MM.1S (cell line): Measurements from ENCODE around the gene PFN3.

Source experiments
- DNase-seq: peaks from one replicate; pipeline ENCODE4 v3.0.0-alpha.2; 2015
- H2AFZ ChIP-seq: fragments of 300-600 bp; sonication (generic); 2 replicates; pipeline ENCODE4 v1.6.0; 2016; ENCODE audit warnings: antibody characterized with exemption, low read length
- H3F3A ChIP-seq: fragments of 300-600 bp; sonication (generic); 2 replicates; pipeline ENCODE4 v1.6.1; 2016; ENCODE audit warnings: mild to moderate bottlenecking, antibody characterized with exemption, low read length, moderate library complexity, mixed read lengths; ENCODE audit not compliant: insufficient read depth
- H3K27ac ChIP-seq: fragments of 300-600 bp; sonication (generic); 2 replicates; pipeline ENCODE4 v1.5.1; 2016; ENCODE audit warnings: mild to moderate bottlenecking, low read length
- H3K27me3 ChIP-seq: fragments of 300-600 bp; sonication (generic); replicated peaks from 2 replicates; pipeline ENCODE4 v1.6.0; 2016; ENCODE audit warnings: low read length; ENCODE audit not compliant: insufficient read depth
- H3K36me3 ChIP-seq: fragments of 300-600 bp; sonication (generic); replicated peaks from 2 replicates; pipeline ENCODE4 v1.6.1; 2016; ENCODE audit warnings: mild to moderate bottlenecking, low read length, mixed read lengths; ENCODE audit not compliant: insufficient read depth
- H3K4me1 ChIP-seq: fragments of 300-600 bp; sonication (generic); 2 replicates; pipeline ENCODE4 v1.6.1; 2016; ENCODE audit warnings: low read length, mixed read lengths
- H3K4me2 ChIP-seq: fragments of 300-600 bp; sonication (generic); 2 replicates; pipeline ENCODE4 v1.6.0; 2016; ENCODE audit warnings: low read depth, low read length
- H3K4me3 ChIP-seq: fragments of 300-600 bp; sonication (generic); 2 replicates; pipeline ENCODE4 v1.5.1; 2016; ENCODE audit warnings: low read length, mixed read lengths
- H3K79me2 ChIP-seq: fragments of 300-600 bp; sonication (generic); 2 replicates; pipeline ENCODE4 v1.6.1; 2016; ENCODE audit warnings: mixed run types, low read length, mixed read lengths
- H3K9ac ChIP-seq: fragments of 300-600 bp; sonication (generic); 2 replicates; pipeline ENCODE4 v1.6.1; 2016; ENCODE audit warnings: low read length, mixed read lengths
- H3K9me2 ChIP-seq: fragments of 300-600 bp; sonication (generic); replicated peaks from 2 replicates; pipeline ENCODE4 v1.6.1; 2016; ENCODE audit warnings: mild to moderate bottlenecking, low read length, mixed read lengths; ENCODE audit not compliant: insufficient read depth
- H3K9me3 ChIP-seq: fragments of 300-600 bp; sonication (generic); replicated peaks from 2 replicates; pipeline ENCODE4 v1.6.1; 2016; ENCODE audit warnings: mild to moderate bottlenecking, low read length, mixed read lengths; ENCODE audit not compliant: insufficient read depth
- H4K20me1 ChIP-seq: fragments of 300-600 bp; sonication (generic); 2 replicates; pipeline ENCODE4 v1.6.1; 2016; ENCODE audit warnings: mild to moderate bottlenecking, low read length, moderate library complexity, mixed read lengths; ENCODE audit not compliant: insufficient read depth
- EZH2 ChIP-seq: fragments of 300-600 bp; sonication (generic); optimal IDR thresholded peaks from 2 replicates; pipeline ENCODE3; 2017; ENCODE audit warnings: low read depth, mild to moderate bottlenecking, antibody characterized with exemption, low read length, mixed read lengths
- EZH2phosphoT487 ChIP-seq: fragments of 300-600 bp; sonication (generic); IDR thresholded peaks from 2 replicates; pipeline ENCODE4 v1.6.1; 2018; ENCODE audit warnings: antibody characterized with exemption, low read length
- TF ChIP-seq, protein P1 (sequence below): fragments of 300-600 bp; sonication (generic); IDR thresholded peaks from 2 replicates; pipeline ENCODE4 v1.5.1; 2016; ENCODE audit warnings: antibody characterized with exemption, low read length, mixed read lengths

PFN3 gene

DNA sequence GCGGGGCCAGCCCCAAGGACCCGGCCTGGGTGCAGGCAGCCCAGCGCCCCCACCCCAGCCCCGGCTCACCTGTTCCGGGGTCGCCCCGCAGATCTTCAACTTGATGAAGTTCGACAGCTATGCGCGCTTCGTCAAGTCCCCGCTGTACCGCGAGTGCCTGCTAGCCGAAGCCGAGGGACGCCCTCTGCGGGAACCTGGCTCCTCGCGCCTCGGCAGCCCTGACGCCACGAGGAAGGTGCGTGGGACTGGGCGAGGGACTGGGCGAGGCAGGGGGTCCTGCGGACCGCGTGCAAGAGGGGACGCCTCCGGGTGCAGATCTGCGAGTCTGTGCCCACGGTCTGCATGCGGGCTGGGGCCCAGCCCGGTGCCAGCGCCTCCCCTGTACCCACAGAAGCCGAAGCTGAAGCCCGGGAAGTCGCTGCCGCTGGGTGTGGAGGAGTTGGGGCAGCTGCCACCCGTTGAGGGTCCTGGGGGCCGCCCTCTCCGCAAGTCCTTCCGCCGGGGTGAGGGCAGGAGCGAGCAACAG lies 33.1 kb downstream of the PFN3 start:
- Histone ChIP-seq H3K4me3 (no peak overlapping the region), H2AFZ (no peak overlapping the region), H3F3A (peaks cover 19% of the 10 kb centered on the region), H3K9me2 (no peaks in the 10 kb centered on the region), H4K20me1 (0 out of 2 replicates have a peak, but pooled peaks cover 6% of the 10 kb centered on the region), H3K4me1 (peaks cover 34% of the 10 kb centered on the region), H3K4me2 (no peak overlapping the region), H3K27ac (no peak overlapping the region), H3K27me3 (no peaks in the 10 kb centered on the region), H3K36me3 (no peaks in the 10 kb centered on the region), H3K9me3 (no peaks in the 10 kb centered on the region), H3K79me2 (peaks cover 18% of the 10 kb centered on the region), H3K9ac (no peak overlapping the region)
- TF ChIP-seq EZH2phosphoT487 (no peak), EZH2 (no peak)
- TF ChIP-seq, protein P1, sequence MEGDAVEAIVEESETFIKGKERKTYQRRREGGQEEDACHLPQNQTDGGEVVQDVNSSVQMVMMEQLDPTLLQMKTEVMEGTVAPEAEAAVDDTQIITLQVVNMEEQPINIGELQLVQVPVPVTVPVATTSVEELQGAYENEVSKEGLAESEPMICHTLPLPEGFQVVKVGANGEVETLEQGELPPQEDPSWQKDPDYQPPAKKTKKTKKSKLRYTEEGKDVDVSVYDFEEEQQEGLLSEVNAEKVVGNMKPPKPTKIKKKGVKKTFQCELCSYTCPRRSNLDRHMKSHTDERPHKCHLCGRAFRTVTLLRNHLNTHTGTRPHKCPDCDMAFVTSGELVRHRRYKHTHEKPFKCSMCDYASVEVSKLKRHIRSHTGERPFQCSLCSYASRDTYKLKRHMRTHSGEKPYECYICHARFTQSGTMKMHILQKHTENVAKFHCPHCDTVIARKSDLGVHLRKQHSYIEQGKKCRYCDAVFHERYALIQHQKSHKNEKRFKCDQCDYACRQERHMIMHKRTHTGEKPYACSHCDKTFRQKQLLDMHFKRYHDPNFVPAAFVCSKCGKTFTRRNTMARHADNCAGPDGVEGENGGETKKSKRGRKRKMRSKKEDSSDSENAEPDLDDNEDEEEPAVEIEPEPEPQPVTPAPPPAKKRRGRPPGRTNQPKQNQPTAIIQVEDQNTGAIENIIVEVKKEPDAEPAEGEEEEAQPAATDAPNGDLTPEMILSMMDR, result no peak
- no peak for DNase-seq

DNA sequence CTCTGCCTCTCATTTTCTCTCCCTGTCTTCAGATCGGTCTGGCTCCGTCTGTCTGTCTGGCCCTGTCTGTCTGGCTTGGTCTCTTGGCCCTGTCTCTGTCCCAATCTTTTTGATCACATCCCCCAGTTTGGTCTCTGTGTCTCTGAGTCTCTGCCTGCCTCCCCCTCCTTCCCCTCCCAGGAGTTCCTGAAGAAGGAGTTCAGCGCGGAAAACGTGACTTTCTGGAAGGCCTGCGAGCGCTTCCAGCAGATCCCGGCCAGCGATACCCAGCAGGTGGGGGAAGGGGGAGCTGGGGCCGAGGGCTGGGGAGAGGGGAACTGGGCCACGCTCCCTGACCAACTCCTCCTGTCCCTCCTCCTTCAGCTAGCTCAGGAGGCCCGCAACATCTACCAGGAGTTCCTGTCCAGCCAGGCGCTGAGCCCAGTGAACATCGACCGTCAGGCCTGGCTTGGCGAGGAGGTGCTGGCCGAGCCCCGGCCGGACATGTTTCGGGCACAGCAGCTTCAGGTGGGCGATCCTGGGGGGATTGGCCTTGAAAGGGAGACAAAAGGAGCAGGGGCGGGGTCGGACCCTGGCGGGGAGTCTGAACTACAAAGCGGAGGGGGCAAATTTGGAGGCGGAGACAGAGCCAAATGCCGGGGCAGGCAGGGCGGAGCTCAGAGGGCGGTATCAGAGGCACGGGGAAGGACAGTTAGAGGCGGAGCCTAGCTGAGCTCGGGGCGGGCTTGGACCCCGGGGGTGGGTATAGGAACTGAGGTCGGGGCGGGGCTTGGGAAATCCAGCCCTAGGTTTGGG lies 33.7 kb downstream of the PFN3 start:
- H3K36me3 ChIP-seq, result no peaks in the 10 kb centered on the region
- peaks cover 34% of the 10 kb centered on the region for H3K4me1 ChIP-seq
- 0 out of 2 replicates have a peak, but pooled peaks cover 6% of the 10 kb centered on the region for H4K20me1 ChIP-seq
- no peak overlapping the region for H3K4me3 ChIP-seq
- H3K79me2 ChIP-seq, result peaks cover 21% of the 10 kb centered on the region
- H3K9me3 ChIP-seq, result no peaks in the 10 kb centered on the region
- no peak overlapping the region for H3K9ac ChIP-seq
- no peak overlapping the region for H3K4me2 ChIP-seq
- no peak overlapping the region for H2AFZ ChIP-seq
- H3K27ac ChIP-seq, result no peak overlapping the region
- TF ChIP-seq EZH2, result no peak
- TF ChIP-seq, protein P1, result no peak
- TF ChIP-seq EZH2phosphoT487, result no peak
- peaks cover 22% of the 10 kb centered on the region for H3F3A ChIP-seq
- H3K27me3 ChIP-seq, result no peaks in the 10 kb centered on the region
- DNase-seq, result no peak
- no peaks in the 10 kb centered on the region for H3K9me2 ChIP-seq

DNA sequence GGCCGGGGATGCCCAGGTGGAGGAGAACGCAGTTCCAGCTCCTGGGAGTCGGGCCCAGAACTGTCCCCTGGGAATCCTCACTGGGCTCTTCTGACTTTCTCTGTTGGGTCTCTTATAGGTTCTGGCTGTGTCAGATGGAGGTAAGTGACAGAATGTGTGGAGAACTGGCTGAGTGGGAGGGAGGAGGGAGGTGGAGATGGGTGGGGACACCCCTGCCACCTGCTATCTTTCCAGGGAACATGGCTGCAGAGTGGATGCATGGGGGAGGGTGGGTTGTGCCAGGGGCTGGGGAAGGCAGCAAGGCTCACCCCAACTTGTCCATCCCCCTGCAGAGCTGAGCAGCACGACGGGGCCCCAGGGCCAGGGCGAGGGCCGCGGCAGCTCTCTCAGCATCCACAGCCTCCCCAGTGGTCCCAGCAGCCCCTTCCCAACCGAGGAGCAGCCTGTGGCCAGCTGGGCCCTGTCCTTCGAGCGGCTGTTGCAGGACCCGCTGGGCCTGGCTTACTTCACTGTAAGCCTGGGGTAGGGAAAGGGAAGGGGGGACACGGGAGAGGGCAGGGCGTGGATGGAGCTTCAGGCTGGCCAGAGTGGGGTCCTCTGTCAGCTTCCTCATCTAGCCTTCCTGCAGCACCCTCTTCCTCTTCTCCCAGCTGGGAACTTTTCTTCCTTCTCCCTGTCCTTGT lies 34.5 kb downstream of the PFN3 start:
- Histone ChIP-seq H3K79me2 (peaks cover 25% of the 10 kb centered on the region), H3K36me3 (no peaks in the 10 kb centered on the region), H2AFZ (no peak overlapping the region), H3K4me3 (no peak overlapping the region), H3K9me2 (no peaks in the 10 kb centered on the region), H3F3A (peaks cover 28% of the 10 kb centered on the region), H3K27me3 (no peaks in the 10 kb centered on the region), H3K9me3 (no peaks in the 10 kb centered on the region), H3K4me1 (peaks cover 34% of the 10 kb centered on the region), H3K4me2 (no peak overlapping the region), H3K9ac (no peak overlapping the region), H3K27ac (no peak overlapping the region), H4K20me1 (0 out of 2 replicates have a peak, but pooled peaks cover 6% of the 10 kb centered on the region)
- TF ChIP-seq EZH2phosphoT487 (no peak), EZH2 (no peak)
- TF ChIP-seq, protein P1, result no peak
- DNase-seq, result no peak
